ENCODE measurements around the gene LYST.
A peak's percentile ranks its signal among the peaks of the same experiment; 100 is the strongest.
"Not testable (repeated sequence)": the region's sequence is repeated elsewhere in the genome, so short reads cannot be mapped to it uniquely, and the experiment has no call there.

The LYST gene

DNA sequence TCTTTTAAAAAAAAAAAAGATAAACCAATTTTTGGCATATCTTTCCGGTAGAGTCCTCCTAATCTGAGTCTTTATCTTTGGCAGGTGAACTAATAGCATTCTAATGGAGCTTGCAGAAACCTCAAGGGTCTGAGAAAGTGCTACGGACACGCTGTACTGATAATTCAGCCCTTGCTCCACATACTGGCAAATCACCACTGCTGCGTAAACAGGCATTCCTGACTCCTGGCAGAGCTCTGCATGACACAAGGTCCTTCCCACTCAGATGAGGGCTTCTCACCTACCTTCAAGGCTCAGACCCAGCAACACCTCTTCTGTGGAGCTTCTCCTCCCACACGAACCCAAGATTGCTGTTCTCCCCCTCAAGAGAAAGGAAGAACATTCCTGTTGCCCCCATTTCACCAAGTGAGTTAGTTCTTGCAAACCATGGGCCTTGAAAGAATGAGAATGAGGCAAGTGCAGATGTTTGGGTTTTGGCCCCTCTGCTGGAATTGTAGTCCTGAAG lies 48.0 kb downstream of the LYST start:
- DNase-seq (ENCODE audit: low read depth), result no peak

GRCh38 chr1:235817101-235817728 lies 49.5 kb downstream of the LYST start:
- no peak for DNase-seq (ENCODE audit: low read depth)

DNA sequence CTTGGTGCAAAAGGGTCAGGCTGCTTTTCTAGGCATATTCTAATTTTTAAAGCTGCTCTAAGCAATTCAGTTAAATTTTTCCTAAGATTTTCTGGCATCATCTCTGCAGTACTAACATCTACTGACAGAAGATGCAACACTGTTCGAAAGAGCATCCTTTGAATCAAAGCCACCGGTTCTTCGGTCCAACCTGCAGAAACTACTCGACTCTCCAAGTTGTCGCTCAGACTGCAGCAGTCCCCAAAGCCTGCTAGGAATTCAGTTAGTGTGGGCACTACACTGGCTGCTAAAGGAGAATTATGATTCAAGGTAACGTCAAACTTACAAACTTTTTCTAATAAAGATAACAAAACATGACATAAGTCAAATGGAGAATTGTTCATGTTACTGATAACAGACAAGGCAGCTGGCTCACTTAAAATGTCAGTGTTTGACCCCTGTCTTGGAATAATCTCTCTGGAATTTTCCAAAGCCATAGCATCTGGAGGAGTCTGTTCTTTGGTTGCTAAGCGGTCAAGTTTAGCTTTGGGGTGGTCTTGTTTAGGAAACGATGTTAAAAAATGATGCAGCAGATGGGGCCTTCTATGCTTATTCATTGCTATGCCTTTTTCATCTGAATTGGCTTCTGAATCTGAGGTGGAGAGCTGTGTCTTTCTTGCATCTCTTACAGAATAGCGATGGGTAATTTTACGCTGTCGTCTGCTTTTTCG lies 56.9 kb downstream of the LYST start:
- no peak for DNase-seq (ENCODE audit: low read depth)

DNA sequence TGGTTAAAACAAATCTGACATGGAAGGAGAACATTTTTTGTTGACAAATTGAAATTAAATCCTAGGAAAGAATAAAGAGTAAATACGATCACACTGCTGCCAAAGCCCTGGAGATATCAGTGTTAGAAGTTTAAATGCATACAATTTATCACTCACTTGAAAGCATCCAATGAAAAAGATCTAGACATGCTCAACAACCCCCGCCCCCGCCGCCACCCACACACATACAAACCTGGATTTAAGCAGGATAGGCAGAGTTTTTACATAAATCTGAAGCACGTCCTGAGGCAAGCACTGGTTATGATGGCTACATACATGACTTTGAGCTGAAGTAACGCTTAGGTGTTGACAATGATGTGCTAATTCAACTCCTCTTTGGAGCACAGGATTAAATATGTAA lies 58.5 kb downstream of the LYST start:
- DNase-seq (ENCODE audit: low read depth), result no peak

GRCh38 chr1:235806123-235806522 lies 60.6 kb downstream of the LYST start:
- DNase-seq (ENCODE audit: low read depth), result no peak

DNA sequence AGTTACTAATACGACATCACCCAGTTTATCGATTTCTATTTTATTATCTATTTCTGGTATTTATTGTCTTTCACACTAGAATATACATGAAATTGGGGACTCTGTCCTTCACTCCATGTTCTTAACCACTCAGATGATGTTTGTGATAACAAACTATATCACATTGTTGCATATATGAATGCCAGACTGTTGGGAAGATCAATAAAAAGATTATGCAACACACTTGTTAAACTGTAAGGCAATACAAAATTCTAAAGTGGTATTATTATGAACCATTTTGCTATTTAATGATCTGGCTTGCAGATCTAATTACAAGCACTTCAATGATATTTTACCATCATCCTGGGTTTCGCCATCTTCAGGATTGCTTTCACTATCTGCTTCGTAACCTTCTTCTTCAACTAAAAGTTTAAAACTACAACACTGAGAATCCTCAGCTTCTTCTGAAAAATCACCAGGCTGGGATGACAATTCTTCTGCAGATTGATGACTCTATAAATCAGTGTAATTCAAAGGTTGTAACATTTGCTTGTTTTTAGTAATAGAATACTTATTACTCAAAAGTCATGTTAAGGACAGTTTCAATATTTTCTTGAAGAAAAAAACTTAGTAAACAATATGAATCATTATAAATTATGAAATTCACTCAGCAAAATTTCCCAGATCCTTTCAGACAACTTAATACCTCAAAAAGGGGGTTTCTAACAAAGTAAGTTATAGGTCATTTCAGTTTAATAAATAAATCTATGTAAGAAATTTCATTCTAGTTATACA lies 63.9 kb downstream of the LYST start:
- DNase-seq (ENCODE audit: low read depth), result no peak

GRCh38 chr1:235799264-235799663 lies 67.4 kb downstream of the LYST start:
- DNase-seq (ENCODE audit: low read depth), result no peak

DNA sequence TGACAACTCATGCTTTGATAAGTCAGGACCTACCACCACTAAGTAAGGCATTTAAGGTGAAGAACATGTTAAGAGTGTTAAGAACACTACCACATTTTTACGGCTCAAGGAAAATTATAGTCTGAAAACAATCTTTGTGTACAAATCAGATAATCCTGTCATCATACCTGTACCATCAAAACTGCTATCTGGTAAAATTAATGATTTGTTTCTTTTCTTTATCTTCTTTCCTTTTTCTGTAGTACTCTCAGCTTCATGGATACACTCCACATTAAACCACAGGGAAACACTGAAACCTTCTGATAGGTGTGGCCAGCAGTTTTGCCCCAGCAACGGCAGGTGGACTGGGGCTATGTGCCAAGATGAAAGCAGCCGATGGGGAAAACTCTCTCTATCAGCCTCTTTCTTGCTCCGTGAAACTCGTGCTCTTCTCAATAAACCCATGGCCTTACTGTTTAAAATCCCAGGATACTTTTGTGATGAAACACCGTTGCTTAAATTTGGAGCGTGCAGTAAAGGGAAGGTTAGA lies 75.1 kb downstream of the LYST start:
- no peak for DNase-seq (ENCODE audit: low read depth)

GRCh38 chr1:235790123-235790522 lies 76.6 kb downstream of the LYST start:
- no peak for DNase-seq (ENCODE audit: low read depth)

DNA sequence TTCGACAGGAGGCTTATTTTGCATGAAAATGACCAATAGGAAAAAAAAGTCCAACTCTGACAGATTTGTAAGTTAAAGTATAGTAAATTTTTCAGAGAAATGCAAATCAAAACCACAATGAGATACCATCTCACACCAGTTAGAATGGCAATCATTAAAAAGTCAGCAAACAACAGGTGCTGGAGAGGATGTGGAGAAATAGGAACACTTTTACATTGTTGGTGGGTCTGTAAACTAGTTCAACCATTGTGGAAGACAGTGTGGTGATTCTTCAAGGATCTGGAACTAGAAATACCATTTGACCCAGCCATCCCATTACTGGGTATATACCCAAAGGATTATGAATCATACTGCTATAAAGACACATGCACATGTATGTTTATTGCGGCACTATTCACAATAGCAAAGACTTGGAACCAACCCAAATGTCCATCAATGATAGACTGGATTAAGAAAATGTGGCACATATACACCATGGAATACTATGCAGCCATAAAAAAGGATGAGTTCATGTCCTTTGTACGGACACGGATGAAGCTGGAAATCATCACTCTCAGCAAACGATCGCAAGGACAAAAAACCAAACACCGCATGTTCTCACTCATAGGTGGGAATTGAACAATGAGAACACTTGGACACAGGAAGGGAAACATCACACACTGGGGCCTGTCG lies 80.3 kb downstream of the LYST start:
- not testable (repeated sequence) for DNase-seq (ENCODE audit: low read depth)

DNA sequence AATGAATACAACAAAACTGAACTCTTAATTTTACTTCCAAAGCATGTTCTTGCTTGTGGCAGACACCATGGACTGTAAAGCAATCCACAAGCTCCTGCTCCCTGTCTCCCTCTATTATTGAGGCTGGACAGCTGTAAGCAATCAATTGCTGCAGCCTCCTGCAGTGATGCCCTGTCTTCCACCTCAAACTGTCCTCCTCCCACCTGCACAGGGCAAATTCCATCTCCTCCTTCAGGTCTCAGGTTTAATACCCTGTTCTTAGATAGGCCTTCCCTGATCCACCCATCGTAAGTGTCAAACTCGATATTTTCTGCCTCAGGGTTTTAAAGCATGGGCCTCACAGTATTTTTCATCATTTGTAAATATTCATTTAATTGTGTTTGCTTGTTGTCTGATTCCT lies 81.8 kb downstream of the LYST start:
- DNase-seq (ENCODE audit: low read depth), result no peak

DNA sequence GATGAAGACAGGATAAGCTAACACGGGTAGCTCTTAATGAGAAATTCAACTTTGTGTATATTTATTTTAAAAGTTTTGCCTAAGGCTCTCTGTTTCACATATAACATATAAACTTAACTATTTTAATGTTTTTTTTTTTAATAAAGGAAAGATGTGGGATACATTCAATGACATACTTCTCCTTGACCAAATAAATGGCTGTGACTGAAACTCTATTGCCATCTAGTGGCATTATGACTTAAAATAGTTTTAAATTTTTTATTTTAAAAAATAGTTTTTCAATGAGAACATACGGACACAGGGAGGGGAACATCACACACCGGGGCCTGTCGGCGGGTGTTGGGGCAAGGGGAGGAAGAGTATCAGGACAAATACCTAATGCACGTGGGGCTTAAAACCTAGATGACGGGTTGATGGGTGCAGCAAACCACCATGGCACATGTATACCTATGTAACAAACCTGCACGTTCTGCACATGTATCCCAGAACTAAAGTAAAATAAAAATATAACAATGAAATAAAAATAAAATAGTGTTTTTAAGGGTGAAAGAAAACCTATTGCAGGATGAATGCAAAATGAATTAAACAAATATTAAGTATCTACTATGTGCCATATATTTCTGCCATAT lies 83.4 kb downstream of the LYST start:
- peak; percentile 26 for DNase-seq (ENCODE audit: low read depth)

DNA sequence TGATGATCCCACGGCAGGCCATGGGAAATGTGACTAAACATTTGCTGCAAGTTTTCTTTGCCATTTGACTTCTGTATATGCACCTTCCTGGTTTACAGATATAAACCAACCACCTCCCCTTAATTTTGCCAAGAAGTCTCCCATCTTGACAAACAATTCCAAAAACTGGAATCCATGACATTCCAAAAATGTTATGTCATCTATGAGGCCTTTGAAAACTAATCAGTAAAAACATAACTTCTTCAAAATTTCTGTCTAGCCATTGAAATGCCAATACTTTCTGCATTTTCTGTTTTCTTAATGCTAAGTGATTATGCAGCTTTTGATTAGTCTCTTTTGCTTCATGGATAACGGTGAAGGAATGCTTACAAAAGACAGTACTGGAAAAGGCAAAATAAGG lies 84.1 kb downstream of the LYST start:
- DNase-seq (ENCODE audit: low read depth), result no peak

DNA sequence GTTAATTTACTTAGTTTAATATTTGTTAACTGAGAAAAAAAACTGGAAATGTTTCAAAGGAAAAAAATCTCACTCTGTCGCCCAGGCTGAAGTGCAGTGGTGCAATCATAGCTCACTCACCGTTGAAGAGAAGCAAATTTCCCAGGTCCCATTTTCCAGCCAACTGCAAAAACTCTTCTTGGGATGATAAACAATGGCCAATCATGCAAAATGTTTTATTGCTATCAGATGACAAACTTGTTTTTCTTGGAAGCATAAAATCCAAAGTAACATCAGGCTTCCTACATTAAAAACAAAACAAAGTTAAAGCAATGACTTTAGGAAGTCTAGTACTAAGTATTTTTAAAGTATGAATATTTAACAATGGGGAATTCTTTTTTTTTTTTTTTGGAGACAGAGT lies 84.9 kb downstream of the LYST start:
- DNase-seq (ENCODE audit: low read depth), result peak; percentile 6

DNA sequence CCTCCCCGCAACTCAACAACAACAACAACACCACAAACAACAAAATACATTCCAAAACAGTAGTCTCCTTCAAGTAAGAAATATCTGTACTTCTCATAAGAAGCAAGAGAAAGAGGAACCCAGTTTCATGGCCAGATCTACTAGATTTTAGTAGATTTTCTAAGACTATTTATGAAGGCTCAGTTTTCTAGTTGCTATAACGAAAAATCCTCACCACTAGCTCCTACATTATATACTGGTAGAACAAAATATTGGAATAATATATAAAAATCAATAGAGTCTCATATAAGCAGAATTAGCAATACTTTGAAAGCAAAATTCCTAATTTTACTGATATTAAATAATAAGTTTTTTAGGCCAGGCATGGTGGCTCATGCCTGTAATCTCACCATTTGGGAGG lies 86.9 kb downstream of the LYST start:
- no peak for DNase-seq (ENCODE audit: low read depth)

GRCh38 chr1:235776396-235776795 lies 90.3 kb downstream of the LYST start:
- no peak for DNase-seq (ENCODE audit: low read depth)

DNA sequence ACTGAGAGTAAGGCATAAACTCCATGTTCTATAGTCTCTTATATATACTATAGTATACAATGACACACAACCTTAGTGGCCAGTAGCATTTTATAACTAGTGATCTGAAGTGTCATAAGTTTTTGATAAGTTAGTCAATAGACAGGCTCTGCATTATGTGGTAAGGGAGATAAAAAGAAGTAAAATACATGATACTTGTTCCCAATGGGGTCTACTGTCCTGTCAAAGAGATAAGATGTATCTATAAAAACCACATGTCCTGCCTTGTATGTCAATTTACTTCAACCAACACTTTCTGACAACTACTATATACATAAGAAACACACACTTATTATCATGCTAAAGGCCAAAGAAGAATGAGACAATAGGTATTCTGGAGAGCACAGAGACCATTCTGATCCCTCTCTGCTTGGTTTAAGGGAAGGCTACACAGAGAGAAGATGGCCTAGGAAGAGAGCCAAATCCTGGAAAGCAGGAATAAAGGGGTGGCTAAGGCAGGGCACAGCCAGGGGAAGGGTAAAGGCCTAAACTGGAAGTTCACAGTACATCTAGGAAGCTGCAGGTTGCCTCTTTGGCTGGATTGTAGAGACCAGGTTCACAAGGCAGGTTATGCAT lies 91.4 kb downstream of the LYST start:
- no peak for DNase-seq (ENCODE audit: low read depth)

DNA sequence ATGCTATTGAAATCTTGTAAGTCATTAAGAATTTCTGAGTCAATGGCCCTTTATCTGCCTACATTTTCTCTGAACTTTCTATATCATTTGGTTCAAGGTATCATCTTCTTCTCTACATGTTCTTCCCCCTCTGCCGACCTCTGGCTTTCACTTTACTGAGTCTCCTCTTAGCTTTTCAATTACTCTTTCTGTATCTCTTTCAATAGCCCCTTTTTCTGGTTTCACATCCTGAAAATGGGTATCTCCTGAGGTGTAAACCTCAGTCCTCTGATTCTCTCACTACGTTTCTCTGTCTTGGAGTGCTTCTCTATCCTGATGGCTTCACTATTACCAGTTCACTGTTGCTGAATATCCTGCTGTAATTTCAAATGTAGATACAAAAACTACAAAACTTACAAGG lies 98.9 kb downstream of the LYST start:
- no peak for DNase-seq (ENCODE audit: low read depth)

DNA sequence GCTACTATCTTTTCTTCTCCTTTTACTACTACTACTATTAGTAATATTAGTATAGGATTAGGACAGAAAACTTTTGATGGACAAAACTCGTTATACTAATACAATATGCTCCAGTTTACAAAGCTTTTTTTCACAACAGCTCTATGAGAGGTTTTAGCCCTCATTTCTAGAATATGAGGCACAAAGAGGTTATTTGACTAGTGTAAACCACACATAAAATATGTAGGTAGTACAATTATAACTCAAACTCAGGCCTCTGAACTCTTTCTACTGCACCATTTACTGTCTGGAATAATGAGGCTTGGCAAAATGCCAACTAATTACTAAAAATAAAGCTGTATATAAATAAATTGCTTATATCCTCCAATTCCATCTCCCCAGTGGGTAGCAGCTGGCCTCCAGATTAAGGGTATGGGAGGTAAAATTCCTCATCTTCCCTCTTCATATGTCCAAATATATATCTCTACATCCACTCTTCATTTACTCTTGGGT lies 99.9 kb downstream of the LYST start:
- no peak for DNase-seq (ENCODE audit: low read depth)

- no peak for DNase-seq (ENCODE audit: low read depth)
These were observed 102.7 kb downstream of the LYST start for GRCh38 chr1:235763962-235764361.

DNA sequence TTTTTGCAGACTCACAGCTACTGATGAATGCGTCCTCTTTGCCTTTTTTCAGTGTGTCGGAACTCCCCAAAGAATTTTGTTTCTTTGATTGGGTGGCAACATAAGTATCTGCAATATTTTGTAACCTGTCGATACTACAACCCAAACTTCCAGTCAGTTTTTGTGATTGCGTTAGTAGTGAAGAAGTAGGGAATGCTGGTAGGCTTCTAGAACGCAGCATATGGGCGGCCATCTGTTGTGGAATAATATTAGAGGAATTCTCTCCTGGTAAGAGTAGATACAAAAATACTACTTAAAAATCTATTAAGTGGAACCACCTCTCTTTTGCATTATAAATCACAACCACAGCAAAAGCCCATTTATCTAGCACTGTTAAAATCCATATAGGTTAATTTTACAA lies 107.4 kb downstream of the LYST start:
- no peak for DNase-seq (ENCODE audit: low read depth)
